Measurements from ENCODE around the gene C16orf96.

C16orf96 gene

DNA sequence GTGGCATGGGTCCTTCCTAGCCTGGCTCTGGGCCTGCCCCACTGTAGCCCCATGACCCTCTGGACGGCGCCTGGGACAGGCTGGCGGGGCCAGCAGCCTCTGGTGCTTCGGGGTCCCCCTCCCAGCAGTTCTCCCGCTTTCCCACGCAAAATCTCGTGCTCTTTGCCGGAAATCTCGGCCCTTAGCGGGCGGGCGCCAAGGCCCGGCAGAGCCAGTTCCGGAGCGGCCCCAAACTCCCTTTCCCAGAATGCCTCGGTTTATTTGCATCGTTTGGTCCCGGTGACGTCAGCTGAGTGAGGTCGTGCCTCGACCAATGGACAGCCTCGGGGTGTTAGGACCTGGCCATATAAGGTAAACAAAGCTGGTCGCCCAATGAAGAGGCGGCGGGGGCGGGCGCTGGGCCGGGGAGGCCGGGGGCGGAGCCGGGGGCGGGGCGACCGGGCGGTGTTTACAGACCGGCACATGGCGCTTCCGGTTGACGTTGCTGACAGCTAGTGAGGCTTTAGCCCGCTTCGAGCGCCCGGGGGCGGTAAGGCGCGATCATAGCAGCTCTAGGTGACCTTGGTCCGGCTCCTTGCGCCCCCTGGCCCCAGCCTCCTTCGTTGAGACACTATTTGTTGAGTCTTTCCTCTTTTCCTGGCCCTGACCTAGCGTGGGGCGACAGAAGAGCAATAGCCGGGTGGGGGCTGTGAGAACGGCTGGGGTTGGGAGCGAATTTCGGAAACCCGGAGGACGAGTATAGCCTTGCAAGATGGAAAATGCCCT lies 60.1 kb downstream of the C16orf96 start:
- peak; percentile 97 for DNase-seq (ENCODE audit: low read depth in 2 of 2)

DNA sequence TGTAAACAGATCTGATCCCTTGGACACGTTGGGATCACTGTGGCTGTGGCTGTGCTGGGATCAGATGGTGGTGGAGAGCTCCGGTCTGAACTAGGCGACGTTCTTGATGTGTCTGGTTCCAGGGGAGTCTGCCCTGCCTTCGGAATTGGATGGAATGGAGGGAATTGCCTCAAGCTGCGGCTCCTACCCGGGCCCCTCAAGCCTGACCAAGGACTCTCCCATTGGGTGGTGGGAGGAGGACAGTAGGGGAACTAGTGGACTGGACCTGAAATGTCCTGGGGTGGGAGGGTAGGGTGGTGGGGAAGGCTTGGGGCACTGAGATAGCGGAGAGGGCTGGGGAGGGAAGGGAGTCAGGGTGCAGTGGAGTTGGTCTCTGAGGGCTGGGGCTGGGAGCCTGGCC lies 61.7 kb downstream of the C16orf96 start:
- DNase-seq (ENCODE audit: low read depth in 2 of 2), result no peak

DNA sequence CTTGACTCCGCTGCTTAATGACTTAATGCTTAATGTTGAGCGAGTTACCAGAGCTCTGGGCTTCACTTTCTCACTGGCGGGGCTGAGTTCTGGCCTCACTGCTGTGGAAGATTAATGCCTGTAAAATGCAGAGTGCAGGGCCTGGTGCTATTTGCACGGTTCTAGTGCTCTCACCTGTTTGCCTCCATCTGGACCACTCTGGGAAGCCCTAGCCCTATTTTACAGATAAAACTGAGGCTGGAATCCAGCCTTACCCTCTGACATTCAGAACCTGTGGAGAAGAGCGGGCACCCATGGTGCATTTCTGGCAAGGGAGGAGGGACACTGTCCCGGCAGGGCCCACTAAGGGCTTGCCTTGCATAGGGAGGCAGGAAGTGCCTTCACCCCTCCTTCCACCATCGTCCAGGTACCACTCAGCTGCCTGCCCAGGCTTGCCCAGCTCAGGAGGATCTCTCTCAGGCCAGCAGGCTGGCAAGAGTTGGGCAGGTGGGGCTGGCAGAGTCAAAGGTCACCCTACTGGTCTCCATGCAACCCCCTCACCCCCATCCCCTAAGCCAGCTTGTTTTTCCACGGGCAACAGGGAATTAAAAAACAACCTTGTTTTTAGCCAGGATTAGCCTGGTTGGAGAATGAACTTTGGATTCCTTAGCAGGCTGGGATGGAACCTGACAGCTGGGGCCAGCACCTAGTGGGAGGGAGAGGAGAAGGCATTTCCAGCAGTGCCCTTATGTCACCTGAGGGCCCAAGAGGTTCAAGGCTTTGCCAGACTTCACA lies 62.7 kb downstream of the C16orf96 start:
- DNase-seq (ENCODE audit: low read depth in 2 of 2), result no peak

DNA sequence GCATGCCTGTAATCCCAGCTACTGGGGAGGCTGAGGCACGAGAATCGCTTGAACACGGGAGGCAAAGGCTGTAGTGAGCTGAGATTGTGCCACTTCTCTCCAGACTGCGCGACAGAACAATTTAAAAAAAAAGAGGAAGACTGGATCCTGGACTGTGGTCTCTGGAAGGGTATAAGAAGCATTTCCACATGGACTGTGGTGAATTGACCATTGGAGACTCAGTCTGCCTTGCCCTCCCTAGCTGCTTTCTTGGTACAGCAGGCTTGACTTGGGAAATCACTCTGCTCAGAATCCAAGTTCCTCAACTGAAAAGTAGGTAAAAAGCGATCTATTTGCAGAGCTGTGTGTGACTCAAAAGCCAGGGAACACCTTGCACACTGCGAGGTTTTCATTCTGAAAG lies 67.5 kb downstream of the C16orf96 start:
- no peak for DNase-seq (ENCODE audit: low read depth in 2 of 2)

DNA sequence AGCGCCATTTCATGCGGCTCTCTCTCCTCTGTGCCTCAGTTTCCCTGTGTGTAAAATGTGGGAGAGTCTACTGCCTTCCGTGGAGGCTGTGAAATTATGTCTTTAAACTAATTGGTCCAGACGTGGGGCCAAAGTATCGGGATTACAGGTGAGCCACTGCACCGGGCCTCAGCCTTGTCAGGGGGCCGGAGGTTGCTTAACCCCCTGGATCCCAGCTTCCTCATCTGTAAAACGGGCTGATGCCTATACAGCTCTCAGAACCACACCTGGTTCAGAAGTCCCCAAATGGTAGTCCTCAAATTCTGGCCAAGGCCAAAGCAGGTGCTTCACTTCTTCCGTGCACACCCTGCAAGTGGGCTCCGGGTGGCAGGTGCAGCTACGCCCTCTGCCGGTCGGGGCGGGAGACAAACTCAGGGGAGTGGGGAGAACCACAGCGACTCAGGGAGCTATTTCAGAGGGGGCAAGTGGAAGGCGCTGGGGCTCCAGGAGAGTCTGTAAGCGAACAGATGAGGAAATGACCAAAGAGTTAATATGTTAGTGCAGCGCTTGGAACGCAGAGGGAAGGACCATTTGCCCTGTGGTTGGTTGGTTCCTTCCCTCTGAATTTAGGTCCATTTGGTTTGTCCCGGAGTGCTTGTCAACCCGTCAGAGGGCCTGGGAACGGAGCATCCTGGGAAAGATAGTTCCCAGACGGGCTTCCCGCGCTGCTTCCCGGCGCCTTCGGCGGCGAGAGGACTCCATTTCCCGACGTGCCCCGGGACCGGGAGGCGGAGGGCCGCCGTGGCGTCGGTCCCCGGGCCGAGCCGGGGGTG lies 68.1 kb downstream of the C16orf96 start, which contains the start of gene MGRN1:
Gene MGRN1 (plus strand): TSS at position 812 of the 812 bp plus-strand sequence. CDS start 135 bp downstream, outside the sequence.
- DNase-seq (ENCODE audit: low read depth in 2 of 2), result peak; percentile 83 to 86

DNA sequence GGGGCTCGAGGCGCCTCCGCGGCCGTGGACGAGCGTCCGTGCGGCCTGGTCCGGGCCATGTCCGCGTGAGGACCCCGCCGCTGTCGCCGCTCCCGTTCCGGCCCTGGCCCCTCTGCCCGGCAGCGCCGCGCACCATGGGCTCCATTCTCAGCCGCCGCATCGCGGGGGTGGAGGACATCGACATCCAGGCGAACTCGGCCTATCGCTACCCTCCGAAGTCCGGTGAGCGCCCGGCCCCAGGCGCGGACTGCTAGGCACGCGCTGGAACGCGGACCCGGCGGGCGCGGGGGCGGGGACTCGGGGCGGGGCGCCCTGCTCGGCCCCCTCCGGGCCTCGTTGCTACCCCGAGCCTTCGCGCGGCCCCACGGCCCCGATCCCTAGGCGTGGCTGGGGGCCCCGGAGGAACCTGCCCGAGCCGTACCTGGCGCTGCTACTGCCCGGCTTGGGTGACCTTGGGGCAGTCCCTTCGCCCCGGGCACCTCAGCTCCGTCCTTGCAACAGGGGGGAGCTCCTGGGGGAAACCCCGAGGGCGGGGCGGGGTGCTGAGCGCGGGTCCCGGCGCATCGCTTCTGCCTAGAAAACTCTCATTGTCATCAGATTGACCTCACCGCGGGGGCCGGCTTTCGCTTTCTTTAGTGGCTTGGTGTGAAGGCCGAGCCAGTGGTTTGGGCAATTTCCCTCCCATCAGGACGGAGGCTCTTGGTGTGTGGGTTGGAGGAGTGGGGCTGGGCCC lies 68.9 kb downstream of the C16orf96 start:
- peak; percentile 80 for DNase-seq (ENCODE audit: low read depth in 2 of 2)

DNA sequence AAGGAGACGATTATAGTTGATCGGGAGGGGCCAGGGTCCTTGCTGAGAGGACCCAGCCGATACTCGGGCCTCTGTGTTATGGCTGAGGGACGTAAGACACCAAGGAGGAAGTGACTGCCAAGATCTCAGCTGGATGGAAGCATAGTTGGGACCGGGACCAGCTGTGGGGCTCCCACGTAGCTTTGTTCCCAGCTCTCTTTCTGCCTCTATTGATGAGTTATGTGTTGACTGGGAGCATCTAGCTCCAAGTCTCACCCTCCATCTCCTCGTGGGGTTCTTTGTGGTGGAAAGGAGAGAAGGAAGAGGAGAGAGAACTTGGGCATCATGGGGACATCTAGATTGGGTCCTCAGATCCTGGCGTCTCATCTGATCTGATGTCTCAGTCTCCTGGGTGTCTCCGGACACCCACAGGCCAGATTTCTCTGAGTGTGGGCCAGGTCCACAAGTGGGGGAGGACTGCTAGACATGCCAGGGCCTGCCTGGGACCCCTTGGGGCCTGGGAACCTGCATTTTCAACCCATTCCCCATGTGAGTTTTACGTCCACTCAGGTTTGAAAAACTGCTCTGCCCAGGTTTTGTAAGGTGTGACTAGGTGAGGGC lies 69.5 kb downstream of the C16orf96 start:
- DNase-seq (ENCODE audit: low read depth in 2 of 2), result no peak

DNA sequence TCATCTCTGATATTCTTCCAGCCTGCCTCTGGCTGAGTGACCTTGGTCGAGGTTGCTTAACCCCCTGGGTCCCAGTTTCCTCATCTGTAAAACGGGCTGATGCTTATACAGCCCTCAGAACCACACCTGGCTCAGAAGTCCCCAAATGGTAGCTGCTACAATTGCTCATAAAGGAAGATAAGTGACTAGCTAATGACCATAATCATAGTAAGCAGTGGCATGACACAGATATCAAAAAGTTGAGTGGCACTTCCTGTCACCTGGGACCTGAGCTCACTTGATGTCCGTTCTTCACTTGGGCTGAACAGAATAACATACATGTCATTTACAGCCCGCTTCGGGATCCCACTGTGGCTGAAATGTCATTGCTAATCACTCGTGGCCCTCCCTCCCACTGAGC lies 70.3 kb downstream of the C16orf96 start:
- DNase-seq (ENCODE audit: low read depth in 2 of 2), result no peak

DNA sequence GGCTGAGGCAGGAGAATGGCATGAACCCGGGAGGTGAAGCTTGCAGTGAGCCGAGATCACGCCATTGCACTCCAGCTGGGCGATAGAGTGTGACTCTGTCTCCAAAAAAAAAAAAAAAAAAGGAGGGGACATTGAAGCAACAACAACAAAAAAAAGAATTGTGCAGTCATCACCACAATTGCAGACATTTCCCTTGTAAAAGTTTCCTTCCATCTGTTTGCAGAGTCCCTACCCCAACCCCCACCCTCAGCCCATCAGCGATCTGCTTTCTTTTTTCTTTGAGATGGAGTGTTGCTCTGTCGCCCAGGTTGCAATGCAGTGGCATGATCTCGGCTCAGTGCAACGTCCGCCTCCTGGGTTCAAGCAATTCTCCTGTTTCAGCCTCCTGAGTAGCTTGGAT lies 72.1 kb downstream of the C16orf96 start:
- DNase-seq (ENCODE audit: low read depth in 2 of 2), result no peak

DNA sequence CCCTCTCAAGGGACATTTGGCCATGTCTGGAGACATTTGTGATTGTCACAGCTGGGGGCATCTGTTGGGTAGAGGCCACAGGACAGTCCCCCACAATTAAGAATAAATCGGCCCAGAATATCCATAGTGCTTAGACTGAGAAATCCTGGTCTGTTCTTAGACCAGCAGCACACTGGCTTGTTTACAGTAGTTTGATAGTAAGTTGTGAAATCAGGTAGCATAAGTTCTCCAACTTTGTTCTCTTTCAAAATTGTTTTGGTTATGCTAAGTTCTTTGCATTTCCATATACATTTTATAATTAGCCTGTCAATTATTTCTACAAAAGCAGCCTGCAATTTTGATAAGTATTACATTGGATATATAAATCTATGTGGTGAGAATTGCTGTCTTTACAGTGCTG lies 75.3 kb downstream of the C16orf96 start:
- no peak for DNase-seq (ENCODE audit: low read depth in 2 of 2)

DNA sequence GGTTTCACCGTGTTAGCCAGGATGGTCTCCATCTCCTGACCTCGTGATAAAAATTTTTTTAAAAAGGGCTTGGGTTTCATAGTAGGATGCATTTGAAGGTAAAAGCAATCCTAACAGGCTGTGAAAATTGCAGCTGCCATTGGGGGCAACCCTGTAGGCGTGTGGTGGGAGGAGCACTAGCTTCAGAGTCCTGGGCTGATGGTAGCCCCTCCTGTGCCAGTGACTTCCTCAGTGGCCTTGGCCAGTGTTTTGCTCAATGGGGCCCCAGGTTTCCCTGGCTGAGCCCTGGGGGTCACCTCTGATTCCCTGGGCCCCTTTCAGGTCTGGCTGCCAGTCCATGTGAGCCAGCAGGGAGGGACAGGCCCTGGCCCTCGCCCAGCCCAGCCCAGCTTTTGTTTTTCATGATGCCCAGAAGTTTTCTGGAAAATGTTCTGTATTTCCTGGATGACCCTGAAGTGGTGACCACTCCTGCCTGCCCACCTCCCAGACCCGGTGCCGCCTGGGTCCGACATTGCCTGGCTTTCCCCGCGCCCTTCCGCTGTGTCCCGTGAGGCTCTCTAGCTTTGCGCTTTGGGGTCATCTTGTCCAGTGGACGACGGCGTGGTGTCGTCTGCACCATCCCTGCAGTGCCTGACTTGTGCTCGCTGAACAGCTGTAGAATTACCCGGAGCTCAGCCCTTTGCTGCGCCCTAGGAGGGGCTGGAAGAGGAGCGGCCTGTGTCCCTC lies 77.9 kb downstream of the C16orf96 start:
- DNase-seq (ENCODE audit: low read depth in 2 of 2), result no peak

DNA sequence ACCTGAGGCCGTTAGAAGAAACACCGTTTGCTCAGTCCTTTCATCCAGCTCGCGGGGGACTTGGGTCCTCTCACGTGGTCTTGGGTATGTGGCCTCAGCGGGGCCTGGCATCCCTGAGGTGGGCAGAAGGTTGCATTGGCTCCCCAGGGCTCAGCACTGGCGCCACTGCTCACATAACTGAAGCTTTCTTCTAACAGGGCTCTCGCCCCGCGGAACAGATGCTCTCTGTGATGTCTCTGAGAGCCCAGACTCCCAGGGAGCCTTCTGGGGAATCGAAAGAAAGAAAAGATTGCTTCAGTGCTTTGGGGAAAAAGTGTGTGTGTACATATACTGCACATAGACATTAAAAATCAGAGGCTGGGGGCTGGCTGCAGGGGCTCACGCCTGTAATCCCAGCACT lies 78.6 kb downstream of the C16orf96 start:
- no peak for DNase-seq (ENCODE audit: low read depth in 2 of 2)

DNA sequence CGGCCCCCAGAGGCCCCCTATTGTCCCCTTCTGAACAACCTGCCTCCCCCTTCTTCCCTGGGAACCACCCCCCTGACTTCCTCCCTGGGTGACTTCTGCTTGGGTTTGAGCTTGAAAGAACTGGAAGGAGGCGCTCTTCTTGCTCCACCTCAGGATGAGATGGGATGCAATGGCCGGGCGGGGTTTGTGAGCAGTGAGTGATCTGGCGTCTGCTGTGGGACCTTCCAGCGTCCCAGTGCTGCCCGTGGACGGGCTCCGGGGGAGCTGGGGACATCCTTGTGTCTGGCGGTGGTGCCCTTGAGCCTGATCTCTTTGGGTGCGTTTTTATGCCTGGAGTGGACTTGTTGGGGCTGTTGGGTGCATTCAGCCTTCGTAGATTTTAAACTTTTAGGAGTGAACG lies 80.1 kb downstream of the C16orf96 start:
- DNase-seq (ENCODE audit: low read depth in 2 of 2), result no peak

DNA sequence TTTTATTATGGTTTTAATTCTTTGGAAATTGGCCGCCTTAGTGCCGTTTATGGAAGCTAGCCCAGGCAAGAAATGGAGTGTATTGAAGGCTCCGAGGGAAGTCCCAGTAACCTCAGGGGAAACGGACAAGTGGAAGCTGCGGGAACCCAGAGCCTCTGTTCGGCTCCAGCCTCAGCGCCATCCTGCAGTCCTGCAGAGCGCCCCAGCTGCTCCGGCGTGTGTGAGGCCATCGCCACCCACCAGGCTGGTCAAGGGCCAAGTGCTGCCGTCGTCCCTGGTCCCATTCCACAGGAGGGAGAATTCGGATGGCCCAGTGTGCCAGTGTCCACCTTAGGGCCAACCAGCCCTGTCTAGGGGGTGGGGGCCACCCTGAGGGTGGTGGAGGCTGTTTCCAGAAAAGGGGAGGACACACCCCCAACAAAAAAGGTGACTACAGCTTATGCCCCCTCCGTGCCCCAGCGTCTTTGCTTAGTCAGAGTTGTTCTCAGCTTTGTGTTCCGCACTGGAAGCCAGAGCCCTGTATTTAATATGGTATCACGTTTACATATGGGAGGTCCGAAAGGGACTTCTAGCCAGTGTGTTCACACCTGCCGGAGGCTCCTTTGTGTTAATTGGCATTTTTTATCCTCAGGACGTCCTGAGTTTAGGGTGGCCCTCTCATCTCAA lies 81.5 kb downstream of the C16orf96 start:
- DNase-seq (ENCODE audit: low read depth in 2 of 2), result no peak

DNA sequence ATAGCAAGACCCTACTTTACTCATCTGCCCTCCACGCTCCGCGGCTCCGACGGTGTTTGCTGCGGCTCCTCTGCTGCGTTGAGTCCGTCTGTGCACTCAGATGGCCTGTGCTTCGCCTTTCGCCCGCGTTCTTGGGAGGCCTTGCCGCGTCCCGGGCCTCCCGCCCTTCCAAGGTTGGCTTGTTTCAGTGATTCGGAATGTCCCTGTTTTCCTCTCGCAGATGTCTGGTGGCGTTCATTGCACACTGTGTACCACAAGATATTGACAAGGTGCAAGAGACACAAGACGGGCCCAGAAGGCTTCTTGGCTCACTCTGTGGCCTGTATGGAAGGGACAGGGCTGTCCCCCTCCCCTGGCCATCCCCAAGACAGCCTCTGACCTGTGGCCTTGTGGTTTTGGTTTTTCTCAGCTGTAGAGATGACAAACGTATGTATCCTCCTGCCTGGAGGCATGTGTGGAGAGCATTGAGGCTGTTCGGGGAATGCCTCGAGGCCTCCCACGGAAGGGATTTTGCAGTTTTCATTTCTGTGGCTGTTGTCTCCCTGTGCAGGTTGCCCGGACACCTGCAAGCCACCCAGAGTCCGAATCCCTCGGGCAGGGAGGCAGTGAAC lies 83.9 kb downstream of the C16orf96 start:
- DNase-seq (ENCODE audit: low read depth in 2 of 2), result no peak

DNA sequence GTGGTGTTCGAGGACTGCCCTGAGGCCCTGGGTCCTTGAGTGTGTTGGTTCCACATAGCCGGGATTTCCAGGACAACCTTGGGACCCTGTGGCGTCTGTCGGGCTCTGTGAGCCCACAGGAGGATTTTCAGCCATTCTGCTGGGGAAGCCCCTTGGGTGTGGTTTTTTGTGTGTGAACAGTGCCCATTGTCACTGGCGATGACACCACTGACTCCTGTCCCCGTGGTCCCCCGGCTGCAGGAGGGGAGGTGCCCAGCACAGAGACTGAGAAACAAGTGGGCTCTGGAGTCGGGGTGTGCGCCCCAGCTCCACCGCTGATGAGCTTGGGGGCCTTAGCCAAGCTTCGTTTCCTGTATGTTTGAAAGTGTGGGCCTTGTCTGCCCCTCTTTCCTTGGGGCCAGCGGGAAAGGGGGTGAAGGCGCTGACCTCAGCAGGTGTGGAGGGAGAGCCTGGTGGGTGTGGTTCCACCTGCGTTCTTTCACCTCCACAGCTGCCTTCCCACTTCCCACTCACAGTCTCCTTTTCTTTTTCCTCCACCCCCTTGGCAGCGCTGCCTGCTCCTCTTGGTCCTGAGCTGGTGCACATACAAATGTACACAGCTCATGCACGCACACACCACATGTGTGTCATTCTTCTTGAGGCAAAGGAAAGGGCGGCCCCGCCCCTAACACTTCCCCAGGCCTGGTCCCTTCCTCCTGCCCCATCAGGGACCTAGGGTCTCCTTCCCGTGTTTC lies 84.6 kb downstream of the C16orf96 start:
- no peak for DNase-seq (ENCODE audit: low read depth in 2 of 2)

DNA sequence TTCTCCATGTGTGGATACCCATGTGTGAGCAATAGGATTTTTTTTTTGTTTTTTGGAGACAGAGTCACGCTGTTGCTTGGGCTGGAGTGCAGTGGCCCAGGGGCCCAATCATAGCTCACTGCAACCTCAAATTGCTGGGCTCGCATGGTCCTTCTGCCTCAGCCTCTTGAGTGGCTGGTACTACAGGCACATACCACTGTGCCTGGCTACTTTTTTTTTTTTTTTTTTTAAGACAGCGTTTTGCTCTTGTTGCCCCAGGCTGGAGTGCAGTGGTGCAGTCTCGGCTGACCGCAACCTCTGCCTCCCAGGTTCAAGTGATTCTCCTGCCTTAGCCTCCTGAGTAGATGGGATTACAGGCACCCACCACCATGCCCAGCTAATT lies 85.2 kb downstream of the C16orf96 start:
- no peak for DNase-seq (ENCODE audit: low read depth in 2 of 2)

DNA sequence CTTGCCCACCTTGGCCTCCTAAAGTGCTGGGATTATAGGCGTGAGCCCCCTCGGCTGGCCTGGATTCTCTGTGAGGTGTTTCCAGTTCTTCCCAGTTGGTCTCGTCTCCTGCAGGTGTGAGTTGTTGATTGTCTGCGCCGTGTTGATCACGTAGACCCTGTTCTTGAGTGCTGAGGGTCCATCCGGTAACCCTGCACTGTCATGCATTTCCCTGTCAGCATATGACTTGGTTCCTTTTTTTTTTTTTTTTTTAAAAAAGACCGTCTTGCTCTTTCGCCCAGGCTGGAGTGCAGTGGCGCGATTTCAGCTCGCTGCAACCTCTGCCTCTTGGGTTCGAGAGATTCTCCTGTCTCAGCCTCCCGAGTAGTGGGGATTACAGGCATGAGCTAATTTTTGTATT lies 85.8 kb downstream of the C16orf96 start:
- no peak for DNase-seq (ENCODE audit: low read depth in 2 of 2)
